ENCODE results near the gene ATXN7L1.

DNA sequence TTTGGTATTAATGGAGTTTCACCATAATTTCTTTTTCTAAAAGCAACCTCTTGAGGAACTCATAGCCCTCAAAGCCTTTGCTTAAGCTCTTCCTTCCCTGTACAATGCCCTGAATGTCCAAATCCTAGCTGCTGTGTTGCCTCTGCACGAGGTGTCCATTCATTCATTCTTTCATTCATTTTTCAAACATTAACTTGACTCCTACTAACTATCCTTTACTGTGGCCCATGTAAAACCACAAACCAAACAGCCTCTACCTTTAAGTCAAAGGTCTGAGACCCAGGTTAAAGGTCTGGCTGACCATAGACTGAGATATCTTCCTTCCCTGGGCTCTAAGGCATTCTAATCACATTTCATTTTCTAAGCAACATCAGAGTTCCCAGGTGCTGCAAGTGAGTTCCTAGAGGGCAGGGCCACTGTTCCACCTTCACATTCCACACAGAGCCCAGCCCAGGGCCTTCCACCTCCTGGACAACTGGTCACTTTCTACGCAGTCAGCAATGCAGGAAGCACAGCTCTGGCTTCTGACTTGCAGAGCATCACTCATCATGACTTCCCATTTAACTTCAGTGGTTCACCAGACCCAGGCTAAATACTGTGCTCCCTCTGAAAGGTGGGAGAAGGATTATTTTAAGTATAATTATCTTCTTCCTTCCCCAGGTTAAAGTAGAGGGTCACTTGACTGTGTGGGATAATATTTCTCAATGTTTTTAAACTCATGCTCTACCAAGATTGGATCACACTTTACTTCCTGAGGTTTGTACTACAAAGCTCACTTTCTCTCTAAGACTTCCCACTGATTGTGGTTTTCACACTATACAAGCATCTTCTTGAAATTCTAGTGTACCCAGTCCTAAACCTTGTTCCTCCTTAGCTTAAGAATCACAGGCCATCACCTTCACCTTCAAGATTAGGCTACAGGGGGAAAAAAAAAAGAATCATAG is 19.1 kb downstream of the ATXN7L1 start:
- TF ChIP-seq POLR2AphosphoS5 (IDR thresholded peaks at IDR 0.05) (no peak), POLR2A (IDR thresholded peaks at IDR 0.05; ENCODE audit: low read depth) (no peak), CTCF (IDR thresholded peaks at IDR 0.05) (no peak)

Data from esophagus muscularis mucosa (tissue), 3 donors.